Measurements from ENCODE around the gene CNIH3. TPM values are rescaled to one million over a fixed set of nuclear protein-coding genes. Genes with fewer than 3 reads are reported as not detected.

Gene CNIH3
- total RNA-seq, 1 experiment from 2014 or later, result 4.2 TPM

GRCh38 chr1:224761245-224761644 lies 145.1 kb downstream of the CNIH3 start:
- no peak for TF ChIP-seq CTCF (conservative IDR thresholded peaks at IDR 0.05)
- H2BK5ac ChIP-seq (ENCODE audit: insufficient read length, low read length), result no peak overlapping the region
- no peak overlapping the region for H3K4me2 ChIP-seq (ENCODE audit: insufficient read depth, insufficient read length, low read length)
- Mint-ChIP-seq H3K4me1 (peaks cover 7 to 11% of the 10 kb centered on the region in 2 experiments), H3K27ac (no peak overlapping the region), H3K27me3 (ENCODE audit: low read depth) (peaks cover 10% of the 10 kb centered on the region), H3K4me3 (no peak overlapping the region), H3K36me3 (ENCODE audit: insufficient read depth in 1 of 3, low read depth in 3 of 3) (peaks cover 4 to 11% (median 4%) of the 10 kb centered on the region in 3 experiments; a peak in 5 of 7 replicates), H3K9me3 (peaks cover 10 to 12% of the 10 kb centered on the region in 2 experiments)
- H3K79me1 ChIP-seq (ENCODE audit: insufficient read depth, low read depth, low read length, poor library complexity, severe bottlenecking), result no peaks in the 10 kb centered on the region
- no peak for DNase-seq
- no CpG with 5 or more reads among the region's 1 CpG for WGBS (ENCODE audit: extremely low coverage, insufficient read length, low lambda C conversion rate)
- no peaks in the 10 kb centered on the region for H3K23me2 ChIP-seq (ENCODE audit: insufficient read length, low read depth, low read length, poor library complexity, severe bottlenecking)
- H4K91ac ChIP-seq (ENCODE audit: insufficient read length, low read depth, low read length), result no peak overlapping the region
- H2BK120ac ChIP-seq (ENCODE audit: low read depth, low read length, poor library complexity, severe bottlenecking), result no peak overlapping the region
- no peaks in the 10 kb centered on the region for H3K79me2 ChIP-seq (ENCODE audit: insufficient read depth, low read length)
- H2AK5ac ChIP-seq (ENCODE audit: insufficient read length, low read length), result no peak overlapping the region
- no peak overlapping the region for H3K23ac ChIP-seq (ENCODE audit: insufficient read length, low read depth, low read length)
- no peaks in the 10 kb centered on the region for H3K27me3 ChIP-seq (ENCODE audit: insufficient read depth, low read length)
- no peak overlapping the region for H3K9ac ChIP-seq (ENCODE audit: extremely low read depth, insufficient read length, low read length)
- H4K20me1 ChIP-seq (ENCODE audit: control insufficient read depth, insufficient read depth, insufficient read length), result no peaks in the 10 kb centered on the region
- H2AFZ ChIP-seq (ENCODE audit: low read length), result no peak overlapping the region
- no peak overlapping the region for H2BK15ac ChIP-seq (ENCODE audit: low read depth, low read length)
- no peak overlapping the region for H3K14ac ChIP-seq (ENCODE audit: insufficient read depth, low read length)
- H2BK12ac ChIP-seq (ENCODE audit: insufficient read length, low read depth, low read length), result no peak overlapping the region
- no peak overlapping the region for H3K27ac ChIP-seq (ENCODE audit: insufficient read length, low read depth, low read length)
- no peaks in the 10 kb centered on the region for H3K9me3 ChIP-seq (ENCODE audit: control insufficient read depth, low read depth, low read length)
- no peaks in the 10 kb centered on the region for H3K4me1 ChIP-seq (ENCODE audit: insufficient read depth, low read length)
- H4K8ac ChIP-seq (replicated peaks; ENCODE audit: insufficient read length, low read depth, low read length), result no peak overlapping the region
- no peak overlapping the region for H3T11ph ChIP-seq (ENCODE audit: low read length)
- no peak overlapping the region for H3K4ac ChIP-seq (ENCODE audit: low read depth, low read length)
- no peak overlapping the region for H4K5ac ChIP-seq (ENCODE audit: insufficient read length, low read depth, low read length)
- no peak overlapping the region for H3K56ac ChIP-seq (ENCODE audit: insufficient read length, low read depth, low read length)
- no peak overlapping the region for H3K18ac ChIP-seq (ENCODE audit: insufficient read length, low read depth, low read length)
- no peak overlapping the region for H2BK20ac ChIP-seq (ENCODE audit: low read depth, low read length, poor library complexity, severe bottlenecking)
